DMS53 (cell line): ENCODE measurements around the gene INPP5D.
"Not testable (repeated sequence)": the region's sequence is repeated elsewhere in the genome, so short reads cannot be mapped to it uniquely, and the experiment has no call there.

ENCODE experiments used
- DNase-seq: peaks from one replicate; lab custom pipeline; 2025; lab: John Stamatoyannopoulos, UW

Gene INPP5D

DNA sequence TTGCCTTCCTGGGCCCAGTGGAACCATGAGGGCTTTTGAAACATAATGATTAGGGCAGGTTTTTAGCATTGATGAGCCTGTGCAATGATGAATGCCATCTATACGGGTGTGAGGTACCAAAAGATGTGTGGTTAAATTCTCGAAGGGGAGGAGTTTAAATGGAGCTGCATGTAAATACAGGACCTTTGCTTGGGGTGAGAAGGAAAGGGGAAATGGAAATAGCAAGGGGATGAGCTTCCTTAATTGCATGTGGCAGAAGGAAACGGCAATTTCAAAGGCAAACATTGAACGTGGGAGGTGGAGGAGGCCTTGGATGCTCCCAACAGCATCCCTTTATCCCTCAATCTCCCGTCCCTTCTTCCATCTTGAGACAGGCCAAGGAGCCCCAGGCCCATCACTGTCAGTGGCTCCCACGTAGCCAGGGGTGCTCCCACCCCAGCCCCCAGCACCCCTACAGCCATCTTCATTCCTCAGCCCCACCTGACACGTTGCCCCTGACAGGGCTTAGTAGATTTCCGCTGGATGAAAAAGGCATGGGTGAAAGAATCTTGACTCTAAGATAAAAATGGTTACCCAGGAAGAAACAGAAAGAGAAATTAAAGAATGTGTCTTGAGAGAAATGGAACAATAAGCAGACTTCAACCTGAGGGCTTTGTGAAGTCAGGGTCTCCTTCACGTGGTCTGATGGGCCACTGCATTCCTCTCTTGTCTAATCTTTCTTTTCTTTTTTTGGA is 32.5 kb downstream of the INPP5D start:
- DNase-seq = no peak

DNA sequence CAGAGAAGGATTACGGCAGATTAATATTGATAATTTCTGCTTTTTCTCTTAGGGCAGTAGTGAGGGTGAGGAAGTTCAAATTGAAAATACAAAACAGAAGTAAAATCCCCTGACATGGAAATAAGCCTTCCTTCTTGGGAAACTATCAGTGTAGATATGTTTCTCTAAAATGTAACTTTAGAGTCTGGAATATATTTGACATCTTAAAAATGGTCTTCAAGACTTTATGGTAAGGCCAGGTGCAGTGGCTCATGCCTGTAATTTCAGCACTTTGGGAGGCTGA is 33.0 kb downstream of the INPP5D start:
- no peak for DNase-seq

DNA sequence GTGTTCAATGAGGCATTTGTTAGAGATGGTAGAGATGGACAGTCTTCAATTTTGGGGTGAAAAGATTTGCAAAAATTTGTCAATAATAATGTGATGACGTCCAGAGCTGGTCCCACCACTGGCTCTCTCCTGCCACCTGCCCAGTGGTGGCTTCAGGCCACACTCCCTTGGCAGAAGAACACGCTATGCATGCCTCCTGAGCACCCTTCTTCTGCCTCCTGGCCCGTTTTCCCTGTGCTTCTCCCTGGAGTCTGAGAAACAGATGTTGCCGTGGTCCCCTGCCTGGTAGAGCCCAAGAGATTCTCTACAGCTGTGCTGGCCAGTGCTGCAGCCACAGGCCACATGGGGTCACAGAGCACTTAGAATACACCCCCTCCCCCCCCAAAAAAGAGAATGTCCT is 33.6 kb downstream of the INPP5D start:
- no peak for DNase-seq

DNA sequence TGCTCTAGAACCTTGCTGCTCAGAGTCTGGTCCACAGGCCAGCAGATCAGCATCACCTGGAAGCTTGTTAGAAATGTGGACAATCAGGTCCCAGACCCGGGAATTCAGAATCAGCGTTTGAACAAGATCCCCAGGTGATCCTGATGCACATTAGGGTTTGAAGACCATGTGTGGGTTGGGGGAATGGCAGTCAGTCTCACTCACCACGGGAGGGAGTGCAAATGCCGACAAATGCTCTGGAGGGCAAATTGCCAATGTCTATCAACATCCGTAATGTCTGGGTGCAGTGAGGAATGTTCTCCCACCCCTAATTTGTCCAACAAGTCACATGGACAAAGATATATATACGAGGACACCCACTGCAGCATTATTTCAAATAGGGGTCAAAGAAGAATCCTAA is 34.5 kb downstream of the INPP5D start:
- DNase-seq = no peak

DNA sequence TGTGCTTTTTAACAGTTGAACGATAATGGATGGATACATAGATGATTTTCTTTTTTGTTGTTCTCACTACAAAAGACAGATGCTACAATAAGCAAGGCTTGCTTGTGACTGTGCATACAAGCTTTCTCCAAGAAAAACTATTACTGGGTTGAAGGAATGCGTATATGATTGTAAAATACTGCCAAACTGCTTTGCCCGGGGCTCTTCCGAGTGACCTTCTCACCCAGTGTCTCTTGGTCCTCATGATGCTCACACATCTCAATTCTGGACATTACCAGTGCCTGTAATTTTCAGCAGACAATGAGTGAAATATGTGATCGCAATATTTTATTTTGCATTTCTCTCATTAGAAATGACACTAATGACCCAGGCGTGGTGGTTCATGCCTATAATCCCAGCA is 35.9 kb downstream of the INPP5D start:
- DNase-seq = no peak

DNA sequence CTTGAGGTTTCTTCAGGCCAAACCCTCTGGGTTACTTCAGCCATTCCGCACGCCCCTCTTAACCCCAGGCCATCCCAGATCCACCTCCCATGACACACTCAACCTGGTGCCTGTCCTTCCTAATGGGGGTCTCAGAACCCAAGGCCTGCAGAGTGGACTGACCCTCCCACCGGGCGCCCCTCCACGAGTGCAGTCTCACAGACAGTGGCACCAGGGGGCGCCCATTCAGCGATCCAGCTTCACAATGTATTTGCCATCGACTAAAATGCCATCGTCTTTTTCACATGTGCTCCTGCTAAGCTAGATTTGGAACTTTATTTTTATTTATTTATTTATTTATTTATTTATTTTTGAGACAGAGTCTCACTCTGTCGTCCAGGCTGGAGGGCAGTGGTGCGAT is 38.5 kb downstream of the INPP5D start:
- DNase-seq = no peak

DNA sequence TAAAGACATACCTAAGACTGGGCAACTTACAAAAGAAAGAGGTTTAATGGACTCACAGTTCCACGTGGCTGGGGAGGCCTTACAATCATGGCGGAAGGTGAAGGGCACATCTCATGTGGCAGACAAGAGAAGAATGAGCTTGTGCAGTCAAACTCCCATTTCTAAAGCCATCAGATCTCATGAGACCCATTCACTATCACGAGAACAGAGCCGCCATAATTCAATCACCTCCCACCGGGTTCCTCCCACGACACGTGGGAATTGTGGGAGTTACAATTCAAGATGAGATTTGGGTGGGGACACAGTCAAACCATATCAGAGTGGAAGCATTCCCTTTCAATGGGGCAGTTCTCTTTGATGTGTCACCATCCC is 39.7 kb downstream of the INPP5D start:
- DNase-seq = not testable (repeated sequence)

DNA sequence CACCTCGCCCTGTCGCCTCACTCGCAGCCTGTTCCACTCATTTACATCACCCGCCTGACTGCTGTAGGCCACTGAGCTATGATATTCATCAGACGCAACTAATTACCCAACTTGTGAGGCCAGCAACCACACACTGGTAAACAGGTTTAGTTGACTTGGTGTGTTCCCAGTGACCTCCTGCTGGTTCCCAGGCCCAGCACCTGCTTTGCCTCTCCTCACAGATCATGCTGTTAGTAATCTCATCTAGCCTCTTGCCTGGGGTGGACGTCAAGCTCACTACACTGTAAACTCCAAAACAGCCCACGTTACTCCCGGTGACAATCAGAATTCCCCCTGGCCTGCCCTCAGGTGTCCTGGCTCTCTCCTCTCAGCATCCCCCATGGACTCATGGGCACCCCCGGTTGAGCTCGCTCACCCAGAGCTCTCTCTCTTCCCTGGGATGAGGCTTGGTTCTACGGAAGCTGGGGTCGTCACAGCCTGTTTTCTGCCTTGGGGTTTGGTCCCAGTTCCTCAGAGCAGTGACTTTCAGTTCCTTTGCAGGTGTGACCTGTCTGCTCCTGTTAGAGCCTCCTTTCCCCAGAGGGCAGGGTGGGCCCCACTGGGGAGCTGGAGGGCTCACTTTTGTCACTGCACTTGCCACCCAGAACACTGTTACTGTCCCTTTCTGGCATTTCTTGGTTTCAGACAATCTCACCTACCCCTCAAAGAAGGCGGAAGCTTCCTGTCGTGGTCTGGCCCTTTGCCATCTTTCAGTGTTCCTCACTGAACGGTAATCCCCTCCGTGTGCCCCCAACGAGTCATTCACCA is 40.3 kb downstream of the INPP5D start:
- no peak for DNase-seq

DNA sequence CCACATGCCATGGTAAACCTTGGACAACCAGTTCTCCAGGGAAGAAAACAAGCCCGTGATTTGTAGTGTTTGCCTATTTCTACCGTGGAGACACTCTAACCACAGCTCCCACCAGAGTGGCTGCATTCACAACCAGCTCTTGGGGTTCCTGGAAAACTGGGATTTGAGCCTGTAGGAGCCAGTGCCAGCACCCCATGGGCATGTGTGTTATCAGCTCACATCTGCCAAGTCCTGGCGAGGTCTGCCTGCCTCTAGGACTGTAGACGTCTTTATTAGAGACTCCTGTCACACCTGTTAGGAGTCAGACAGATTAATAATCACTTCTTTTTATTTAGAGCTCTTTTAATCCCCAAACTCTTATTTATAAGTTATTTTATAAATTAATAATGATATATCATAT is 41.0 kb downstream of the INPP5D start:
- DNase-seq = no peak

DNA sequence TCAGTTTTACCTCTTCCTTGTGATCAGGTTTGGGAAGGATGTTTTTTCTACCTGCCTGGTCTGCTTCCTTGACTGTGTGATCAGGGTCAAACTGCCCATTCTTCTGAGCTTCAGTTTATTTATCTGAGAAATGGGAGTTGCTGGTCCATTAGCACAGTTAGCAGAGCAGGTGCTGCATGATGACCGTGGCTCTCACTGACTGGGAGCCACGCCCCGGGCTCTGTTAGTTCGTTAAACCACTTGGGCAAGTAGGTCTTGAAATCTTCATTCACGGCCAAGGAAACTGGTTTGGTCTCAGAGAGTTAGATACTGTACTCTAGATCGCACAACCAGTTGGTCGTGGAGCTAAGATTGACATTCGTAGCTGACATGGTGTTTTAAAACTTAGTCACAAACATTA is 41.7 kb downstream of the INPP5D start:
- DNase-seq = no peak

DNA sequence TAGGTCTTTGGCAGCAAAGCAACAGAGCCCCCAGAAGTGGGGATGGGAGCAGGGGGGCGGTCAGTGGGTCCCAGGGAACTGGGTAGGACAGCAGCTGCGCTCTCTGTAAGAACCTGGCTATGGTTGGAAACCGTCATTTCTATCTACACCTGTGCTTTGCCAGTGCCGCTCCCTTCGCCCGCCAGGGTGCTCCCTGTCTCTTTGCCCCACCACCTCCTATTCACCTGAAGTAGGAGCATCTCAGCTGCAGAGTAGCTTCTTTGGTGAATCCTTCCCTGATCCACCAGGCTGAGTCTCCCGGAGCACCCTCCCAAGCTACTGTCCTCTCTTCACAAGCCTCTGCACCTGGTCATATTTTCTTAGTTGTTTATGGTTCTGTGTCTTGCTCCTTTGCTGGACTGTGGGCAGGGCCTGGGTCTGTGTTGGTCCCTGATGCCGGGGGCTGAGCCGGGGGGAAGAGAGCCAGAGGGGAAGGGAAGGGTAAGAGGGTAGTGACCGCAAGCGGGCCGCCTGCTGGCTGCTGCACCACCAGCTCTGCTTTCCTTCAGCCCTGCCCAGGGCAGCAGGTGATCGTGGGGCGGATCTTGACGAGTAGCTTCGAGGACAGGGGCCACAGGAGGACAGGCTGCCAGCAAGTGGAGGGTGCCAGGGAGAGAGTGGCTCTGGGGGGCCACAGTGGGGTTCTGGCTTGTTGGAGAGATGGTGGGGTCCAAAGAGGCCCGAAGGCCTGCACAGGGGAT is 45.2 kb downstream of the INPP5D start:
- DNase-seq = no peak

DNA sequence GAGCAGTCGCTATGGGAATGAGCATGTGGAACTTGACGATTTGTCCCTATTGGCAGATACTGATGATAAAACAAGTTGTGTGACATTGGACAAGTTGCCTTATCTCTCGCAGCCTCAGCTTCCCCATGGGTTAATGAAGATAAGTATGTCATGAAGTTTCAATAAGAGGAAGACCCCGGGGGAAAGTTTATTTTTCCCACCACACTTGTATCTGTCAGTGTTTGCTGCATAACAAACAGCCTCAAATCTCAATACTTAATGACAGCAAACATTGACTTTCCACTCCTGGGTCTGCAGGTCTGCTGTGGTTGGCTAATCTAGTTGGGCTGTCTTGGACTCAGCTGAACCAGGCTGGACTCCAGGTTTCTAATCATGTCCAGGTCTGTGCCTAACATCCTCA is 45.8 kb downstream of the INPP5D start:
- no peak for DNase-seq

DNA sequence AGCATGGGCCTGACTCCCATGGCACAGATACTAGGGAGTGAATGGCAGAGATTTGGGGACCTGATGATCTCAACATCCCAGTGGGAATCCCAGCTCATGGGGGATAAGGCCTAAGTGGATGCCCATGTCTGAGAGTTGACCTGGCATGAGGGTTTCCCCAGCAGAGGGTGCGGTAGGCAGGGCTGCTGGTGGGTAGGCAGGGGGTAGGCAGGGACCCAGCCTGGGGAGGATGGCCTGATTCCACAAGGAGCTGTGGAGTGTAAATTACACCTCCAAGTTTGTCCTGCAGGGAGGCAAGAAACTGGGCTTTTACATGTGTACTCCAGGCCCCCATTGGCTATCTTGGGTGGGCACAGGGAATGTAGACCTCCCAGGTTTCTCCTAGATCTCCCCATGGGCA is 46.9 kb downstream of the INPP5D start:
- no peak for DNase-seq

DNA sequence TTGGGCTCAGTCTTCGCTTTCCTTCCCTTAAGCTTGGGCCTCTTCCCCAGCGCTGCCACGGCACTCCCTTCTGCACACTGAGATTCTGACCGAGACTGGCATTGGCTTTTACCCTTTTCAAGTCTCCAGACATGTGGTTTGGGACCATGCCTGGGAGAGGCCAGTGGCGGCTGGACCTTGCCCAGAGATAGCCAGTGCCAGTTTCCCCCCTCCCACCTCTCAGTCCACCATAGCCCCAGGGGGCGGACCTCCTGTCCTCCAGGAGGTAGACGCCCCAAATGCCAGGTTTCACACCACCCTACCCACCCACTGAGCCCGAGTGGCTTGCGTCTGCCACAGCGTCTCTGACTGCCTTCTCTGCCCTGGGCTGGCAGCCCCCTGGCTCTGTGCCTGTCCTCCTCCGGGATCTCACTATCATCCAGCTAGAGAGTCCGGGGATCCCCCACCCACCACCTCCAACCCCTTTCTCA is 47.7 kb downstream of the INPP5D start:
- no peak for DNase-seq

DNA sequence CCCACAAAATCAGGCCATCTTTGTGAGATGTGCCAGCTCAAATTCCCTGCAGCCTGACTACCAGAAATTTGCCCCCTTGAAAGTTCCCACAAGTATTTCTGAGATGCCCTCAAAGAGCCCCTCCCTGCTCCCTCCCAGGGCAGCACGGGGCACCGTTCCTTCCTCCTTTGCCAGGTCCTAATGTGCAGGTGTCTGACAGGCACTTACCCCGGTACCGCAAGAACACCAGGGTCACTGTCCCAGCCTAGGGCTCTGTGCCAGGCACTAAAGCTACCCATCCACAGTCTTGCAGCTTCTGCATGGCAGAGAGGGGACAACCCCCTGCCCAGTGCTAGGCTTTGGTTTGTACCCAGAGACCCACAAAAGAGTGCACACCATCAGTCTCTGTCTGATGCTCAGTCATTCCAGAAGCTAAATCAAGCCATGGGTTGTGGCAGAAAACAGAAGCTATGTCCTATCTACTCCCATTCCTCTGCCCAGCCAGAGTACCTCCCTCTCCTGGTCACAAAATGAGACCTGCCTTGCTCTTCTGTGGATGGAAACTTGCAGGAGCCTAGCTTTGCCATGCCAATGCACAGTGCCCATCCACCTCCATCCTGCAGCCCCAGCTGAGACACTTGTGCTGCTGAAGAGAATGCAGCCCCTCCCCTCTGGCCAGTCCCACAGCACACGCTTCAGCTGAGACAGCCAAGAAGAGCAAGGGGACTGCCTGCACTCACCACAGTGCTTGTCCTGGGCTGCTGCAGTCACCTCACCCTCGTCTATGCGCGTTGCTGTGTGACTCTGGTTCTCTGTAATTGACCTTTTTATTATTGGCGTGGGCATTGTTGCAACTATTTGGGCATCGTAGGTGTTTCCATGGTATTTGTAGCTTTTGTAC is 48.7 kb downstream of the INPP5D start:
- no peak for DNase-seq

DNA sequence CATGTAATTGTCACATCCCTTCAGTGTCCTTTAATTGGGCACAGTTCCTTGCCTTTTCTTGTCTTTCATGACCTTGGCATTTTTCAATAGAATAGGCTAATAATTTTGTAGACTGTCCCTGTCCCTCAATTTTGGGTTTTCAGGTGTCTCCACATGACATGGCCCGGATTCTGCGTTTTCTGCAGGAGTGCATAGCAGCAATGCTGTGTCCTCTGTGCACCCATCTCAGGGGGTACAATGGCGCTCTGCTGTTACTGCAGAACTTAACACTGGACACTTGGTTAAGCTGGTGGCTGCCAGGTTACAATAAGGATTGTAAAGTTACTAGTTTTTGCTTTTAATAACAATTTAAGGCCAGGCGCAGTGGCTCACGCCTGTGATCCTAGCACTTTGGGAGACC is 51.3 kb downstream of the INPP5D start:
- no peak for DNase-seq

DNA sequence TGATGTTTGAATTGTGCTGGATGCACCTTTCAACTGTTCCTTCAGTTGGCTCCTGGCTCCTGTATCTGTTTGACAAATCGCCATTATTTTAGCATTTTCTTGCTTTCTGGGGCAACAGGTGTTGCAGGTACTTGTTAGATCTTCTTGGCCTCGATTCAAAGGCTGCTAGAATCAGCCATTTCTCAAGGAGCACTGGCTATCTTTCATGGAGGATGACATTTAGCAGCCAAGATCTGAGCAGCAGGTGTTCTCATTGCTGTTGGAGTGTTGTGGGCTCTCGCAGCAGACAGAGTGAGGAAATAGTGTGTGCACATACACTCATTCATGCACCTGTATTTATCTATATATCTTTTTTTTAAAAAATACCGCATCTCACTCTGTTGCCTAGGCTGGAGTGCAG is 52.2 kb downstream of the INPP5D start:
- DNase-seq = no peak

DNA sequence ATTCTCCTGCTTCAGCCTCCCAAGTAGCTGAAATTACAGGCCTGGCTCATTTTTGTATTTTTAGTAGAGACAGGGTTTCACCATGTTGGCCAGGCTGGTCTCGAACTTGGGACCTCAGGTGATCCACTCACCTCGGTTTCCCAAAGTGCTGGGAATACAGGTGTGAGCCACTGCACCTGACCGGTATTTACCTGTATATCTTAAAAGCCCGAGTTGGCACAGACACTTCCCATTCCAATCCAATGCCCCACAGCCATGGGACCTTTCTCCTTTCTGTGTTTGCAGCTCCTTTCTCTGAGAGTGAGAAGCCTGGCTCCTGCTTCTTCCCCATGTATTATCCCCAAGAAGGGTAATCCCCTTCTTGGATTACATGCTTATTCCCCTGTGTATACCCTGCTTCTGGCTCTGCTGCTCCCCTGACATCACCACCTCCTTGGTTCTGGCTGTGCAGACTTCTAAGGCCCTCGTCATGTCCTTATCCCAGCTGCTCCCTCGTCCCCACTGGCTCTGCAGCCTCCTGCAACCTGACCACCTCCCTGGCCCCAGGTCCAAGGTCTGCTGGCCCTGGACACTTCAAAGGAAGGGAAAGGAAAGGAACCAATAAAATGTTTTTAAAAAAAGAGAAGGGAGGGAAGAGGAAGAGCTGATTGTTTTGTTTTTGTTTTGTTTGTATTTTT is 52.8 kb downstream of the INPP5D start:
- no peak for DNase-seq

DNA sequence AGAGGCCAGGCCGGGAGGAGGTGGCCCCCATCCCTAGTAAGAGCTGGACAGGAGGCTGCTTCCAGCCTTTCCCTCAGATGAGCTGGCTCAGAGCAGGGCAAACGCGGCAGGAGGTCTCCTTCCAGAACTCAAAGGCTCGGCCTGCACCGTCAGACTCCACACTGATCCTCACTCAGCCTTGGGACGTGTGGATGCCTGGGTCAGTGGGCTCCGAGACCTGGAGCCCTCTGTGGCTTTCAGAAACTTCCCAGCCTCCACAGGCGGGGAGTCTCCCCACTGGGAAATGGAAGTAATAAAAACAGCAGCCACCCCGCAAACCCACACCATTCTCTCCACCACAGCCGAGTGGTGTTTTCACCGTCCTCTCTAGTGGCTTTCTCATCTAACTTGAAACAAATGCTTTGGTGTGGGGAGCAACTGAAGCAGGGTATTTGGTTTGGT is 54.3 kb downstream of the INPP5D start:
- DNase-seq = no peak

DNA sequence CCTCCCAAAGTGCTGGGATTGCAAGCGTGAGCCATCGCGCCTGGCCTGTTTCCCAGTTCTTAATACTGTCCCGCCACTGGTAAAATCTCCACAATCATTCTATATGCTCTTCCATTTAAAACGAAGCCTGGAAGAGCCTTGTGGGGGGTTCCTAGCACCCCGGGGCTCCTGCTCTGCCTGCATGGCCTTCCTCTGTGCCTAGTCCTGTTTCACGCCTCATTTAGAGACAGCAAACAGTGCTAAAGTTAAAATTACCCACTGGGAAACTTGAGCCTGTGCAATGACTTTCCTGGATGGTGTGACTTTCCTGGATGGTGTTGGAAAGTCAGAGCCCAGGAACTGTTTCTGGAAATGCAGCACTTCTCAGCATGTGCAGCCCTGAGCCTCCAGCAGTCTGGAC is 55.0 kb downstream of the INPP5D start:
- DNase-seq = no peak

DNA sequence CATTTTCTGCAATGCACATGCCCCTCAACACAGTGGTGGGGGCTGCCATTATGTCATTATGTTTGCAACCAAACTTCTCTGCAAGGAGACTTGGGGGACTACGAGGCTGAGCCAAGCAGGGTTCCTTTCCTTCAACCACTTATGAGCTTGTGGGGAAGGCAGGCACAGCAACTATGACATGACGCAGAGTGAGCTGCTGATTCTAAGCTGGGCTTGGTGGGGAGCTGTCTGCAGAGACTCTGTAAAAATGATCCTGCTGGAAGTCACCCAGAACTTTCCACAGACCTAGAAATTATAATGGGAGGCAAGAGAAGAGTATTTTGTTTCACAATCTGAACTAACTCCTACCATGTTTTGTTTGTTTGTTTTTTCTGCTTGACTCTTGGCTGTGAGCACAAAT is 55.6 kb downstream of the INPP5D start:
- DNase-seq = no peak

DNA sequence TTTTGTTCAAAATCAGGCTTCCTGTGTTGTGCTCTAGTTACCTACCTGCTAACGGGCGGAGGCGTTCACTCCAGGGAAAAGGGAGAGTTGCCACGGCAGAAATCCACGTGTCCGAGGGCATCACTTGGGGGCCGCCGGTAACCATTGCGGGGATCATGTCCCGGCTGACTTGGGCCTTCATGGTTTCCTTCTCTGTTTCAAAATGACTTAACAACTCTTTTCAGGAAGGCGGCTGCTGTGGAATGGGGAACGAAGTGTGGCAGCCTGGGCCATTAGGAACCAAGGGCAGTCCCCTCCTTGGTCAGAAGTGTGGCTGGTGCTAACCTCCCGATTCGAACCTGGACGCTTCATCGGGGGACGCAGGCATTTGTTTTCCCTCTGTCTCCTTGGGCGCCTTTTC is 56.8 kb downstream of the INPP5D start:
- no peak for DNase-seq
